ENCODE results near the gene SCD5. TPM values are rescaled to one million over a fixed set of nuclear protein-coding genes. Genes with fewer than 3 reads are reported as not detected.
A peak's percentile ranks its signal among the peaks of the same experiment; 100 is the strongest.

SCD5 gene
- polyA plus RNA-seq, 2 of the 4 experiments (the other 2 are of a cell fraction), result 9.8 to 11.9 TPM

DNA sequence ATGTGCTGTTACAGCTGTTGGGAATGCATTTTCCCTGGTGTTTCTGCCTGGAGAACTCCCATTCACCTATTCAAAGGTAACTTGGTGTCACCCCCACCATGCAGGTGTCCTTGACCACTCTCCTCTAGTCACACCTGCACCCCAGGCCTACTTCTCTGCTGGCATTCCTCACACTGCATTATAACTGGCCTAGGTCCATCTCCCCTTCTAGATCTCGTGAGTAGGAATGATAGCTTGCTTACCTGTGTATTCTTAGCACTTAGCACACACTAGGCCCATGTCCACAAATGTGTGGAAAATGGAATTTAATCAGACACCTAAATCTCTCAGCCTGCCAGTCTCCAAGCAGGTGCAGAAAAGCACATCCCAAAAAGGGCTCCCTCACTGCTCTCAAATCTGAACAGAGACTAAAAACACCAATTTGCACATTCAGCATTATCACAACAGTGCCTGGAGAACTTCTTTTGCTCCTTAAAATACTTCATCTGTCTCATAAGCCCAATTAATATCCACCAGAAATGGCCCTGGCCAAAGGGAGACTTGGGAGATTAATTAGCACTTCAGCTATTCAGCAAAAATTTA, 18.3 kb downstream of the SCD5 start:
- WGBS (ENCODE audit: missing lambda C conversion rate), result 44% methylated on average over 1 of the region's 1 CpG
- no peak for FAIRE-seq
- CTCF ChIA-PET, result interaction anchor here (0.5 to 1.4 kb wide), 3 partner anchors 41 to 1315 kb away, joined by 3 to 6 read pairs (median 3); no protein-coding TSS in a partner anchor

DNA sequence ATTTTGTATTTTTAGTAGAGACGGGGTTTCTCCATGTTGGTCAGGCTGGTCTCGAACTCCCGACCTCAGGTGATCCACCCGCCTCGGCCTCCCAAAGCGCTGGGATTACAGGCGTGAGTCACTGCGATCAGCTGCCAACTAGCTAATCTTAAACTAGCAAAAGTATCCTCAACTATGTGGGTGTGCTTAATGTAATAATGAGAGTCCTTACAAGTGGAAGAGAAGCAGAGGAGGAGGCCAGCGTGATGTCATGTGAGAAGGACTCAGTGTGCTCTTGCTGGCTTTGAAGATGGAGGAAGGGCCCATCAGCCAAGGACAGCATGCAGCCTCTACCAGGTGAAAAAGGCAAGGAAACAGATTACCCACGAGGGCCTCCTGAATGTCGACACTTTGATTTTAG, 19.6 kb downstream of the SCD5 start:
- no peak for FAIRE-seq
- Histone ChIP-seq H3K9me3 (no peaks in the 10 kb centered on the region), H3K4me2 (no peak overlapping the region), H3K4me3 (no peak overlapping the region), H3K27ac (no peak overlapping the region; a peak in 1 of 6 replicates), H3K4me1 (peaks cover 30% of the 10 kb centered on the region)
- TF ChIP-seq, protein P1, sequence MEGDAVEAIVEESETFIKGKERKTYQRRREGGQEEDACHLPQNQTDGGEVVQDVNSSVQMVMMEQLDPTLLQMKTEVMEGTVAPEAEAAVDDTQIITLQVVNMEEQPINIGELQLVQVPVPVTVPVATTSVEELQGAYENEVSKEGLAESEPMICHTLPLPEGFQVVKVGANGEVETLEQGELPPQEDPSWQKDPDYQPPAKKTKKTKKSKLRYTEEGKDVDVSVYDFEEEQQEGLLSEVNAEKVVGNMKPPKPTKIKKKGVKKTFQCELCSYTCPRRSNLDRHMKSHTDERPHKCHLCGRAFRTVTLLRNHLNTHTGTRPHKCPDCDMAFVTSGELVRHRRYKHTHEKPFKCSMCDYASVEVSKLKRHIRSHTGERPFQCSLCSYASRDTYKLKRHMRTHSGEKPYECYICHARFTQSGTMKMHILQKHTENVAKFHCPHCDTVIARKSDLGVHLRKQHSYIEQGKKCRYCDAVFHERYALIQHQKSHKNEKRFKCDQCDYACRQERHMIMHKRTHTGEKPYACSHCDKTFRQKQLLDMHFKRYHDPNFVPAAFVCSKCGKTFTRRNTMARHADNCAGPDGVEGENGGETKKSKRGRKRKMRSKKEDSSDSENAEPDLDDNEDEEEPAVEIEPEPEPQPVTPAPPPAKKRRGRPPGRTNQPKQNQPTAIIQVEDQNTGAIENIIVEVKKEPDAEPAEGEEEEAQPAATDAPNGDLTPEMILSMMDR (IDR thresholded peaks at IDR 0.05), result no peak
- TF ChIP-seq RAD21 (conservative IDR thresholded peaks at IDR 0.05 in 1 of 2, IDR thresholded peaks at IDR 0.05 in 1 of 2) (no peak), TP53 (CRISPR knock-in tag; IDR thresholded peaks at IDR 0.05) (no peak), NFE2L2 (conservative IDR thresholded peaks at IDR 0.05; ENCODE audit: low read length) (no peak), SREBF2 (IDR thresholded peaks at IDR 0.05) (no peak), GATA3 (IDR thresholded peaks at IDR 0.05; ENCODE audit: borderline replicate concordance) (no peak), HDAC2 (IDR thresholded peaks at IDR 0.05) (no peak), CHD2 (IDR thresholded peaks at IDR 0.05; ENCODE audit: low read length, partially characterized antibody) (no peak), KDM1A (IDR thresholded peaks at IDR 0.05; ENCODE audit: low read depth) (no peak), KDM5A (IDR thresholded peaks at IDR 0.05) (no peak), ZSCAN20 (CRISPR knock-in tag; IDR thresholded peaks at IDR 0.05) (no peak), RFX5 (IDR thresholded peaks at IDR 0.05) (no peak), HEYL (CRISPR knock-in tag; IDR thresholded peaks at IDR 0.05) (no peak), SMC3 (IDR thresholded peaks at IDR 0.05) (no peak), HOXB5 (CRISPR knock-in tag; IDR thresholded peaks at IDR 0.05) (no peak), ZNF302 (CRISPR knock-in tag; IDR thresholded peaks at IDR 0.05) (no peak)
- TF ChIP-seq, protein P2, sequence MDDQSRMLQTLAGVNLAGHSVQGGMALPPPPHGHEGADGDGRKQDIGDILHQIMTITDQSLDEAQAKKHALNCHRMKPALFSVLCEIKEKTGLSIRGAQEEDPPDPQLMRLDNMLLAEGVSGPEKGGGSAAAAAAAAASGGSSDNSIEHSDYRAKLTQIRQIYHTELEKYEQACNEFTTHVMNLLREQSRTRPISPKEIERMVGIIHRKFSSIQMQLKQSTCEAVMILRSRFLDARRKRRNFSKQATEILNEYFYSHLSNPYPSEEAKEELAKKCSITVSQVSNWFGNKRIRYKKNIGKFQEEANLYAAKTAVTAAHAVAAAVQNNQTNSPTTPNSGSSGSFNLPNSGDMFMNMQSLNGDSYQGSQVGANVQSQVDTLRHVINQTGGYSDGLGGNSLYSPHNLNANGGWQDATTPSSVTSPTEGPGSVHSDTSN (IDR thresholded peaks at IDR 0.05), result no peak
- TF ChIP-seq, protein P3, sequence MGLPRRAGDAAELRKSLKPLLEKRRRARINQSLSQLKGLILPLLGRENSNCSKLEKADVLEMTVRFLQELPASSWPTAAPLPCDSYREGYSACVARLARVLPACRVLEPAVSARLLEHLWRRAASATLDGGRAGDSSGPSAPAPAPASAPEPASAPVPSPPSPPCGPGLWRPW (IDR thresholded peaks at IDR 0.05), result no peak
- TF ChIP-seq, protein P4, sequence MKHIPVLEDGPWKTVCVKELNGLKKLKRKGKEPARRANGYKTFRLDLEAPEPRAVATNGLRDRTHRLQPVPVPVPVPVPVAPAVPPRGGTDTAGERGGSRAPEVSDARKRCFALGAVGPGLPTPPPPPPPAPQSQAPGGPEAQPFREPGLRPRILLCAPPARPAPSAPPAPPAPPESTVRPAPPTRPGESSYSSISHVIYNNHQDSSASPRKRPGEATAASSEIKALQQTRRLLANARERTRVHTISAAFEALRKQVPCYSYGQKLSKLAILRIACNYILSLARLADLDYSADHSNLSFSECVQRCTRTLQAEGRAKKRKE (CRISPR knock-in tag; IDR thresholded peaks at IDR 0.05; ENCODE audit: low read depth), result no peak
- TF ChIP-seq, protein P5, sequence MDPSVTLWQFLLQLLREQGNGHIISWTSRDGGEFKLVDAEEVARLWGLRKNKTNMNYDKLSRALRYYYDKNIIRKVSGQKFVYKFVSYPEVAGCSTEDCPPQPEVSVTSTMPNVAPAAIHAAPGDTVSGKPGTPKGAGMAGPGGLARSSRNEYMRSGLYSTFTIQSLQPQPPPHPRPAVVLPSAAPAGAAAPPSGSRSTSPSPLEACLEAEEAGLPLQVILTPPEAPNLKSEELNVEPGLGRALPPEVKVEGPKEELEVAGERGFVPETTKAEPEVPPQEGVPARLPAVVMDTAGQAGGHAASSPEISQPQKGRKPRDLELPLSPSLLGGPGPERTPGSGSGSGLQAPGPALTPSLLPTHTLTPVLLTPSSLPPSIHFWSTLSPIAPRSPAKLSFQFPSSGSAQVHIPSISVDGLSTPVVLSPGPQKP (IDR thresholded peaks at IDR 0.05; ENCODE audit: low read depth, low read length), result no peak
- ChIA-PET CTCF (no interaction called here), POLR2A (no interaction called here)
- ATAC-seq, result no peak
- WGBS (ENCODE audit: missing lambda C conversion rate), result 70% methylated on average over 7 of the region's 11 CpGs
- peak in 1 of 2 experiments; percentile 16 for DNase-seq (ENCODE audit: low read depth in 1 of 2, low spot score in 1 of 2)

More for the DNA sequence above, 18.3 kb downstream of the SCD5 start:
- POLR2A ChIA-PET, result no interaction called here
- TF ChIP-seq HOXB13 (CRISPR knock-in tag; IDR thresholded peaks at IDR 0.05; ENCODE audit: low read depth) (no peak), FOXS1 (CRISPR knock-in tag; IDR thresholded peaks at IDR 0.05) (no peak), MAFK (IDR thresholded peaks at IDR 0.05; ENCODE audit: partially characterized antibody) (peak; percentile 89)
- Histone ChIP-seq H3K27ac (peak overlapping the region; percentile 23 to 79; a peak in 4 of 6 replicates), H3K9me3 (no peaks in the 10 kb centered on the region), H3K4me3 (no peak overlapping the region), H3K4me1 (peaks cover 43% of the 10 kb centered on the region), H3K4me2 (peak overlapping the region; percentile 57)
- DNase-seq (ENCODE audit: low read depth in 1 of 2, low spot score in 1 of 2), result no peak
- no peak for ATAC-seq

All from A549 (cell line).